OCI-LY1 (cell line): ENCODE results near the gene LAMA3.

Experiments used
- CTCF ChIP-seq: fragments of 200-600 bp; sonication (generic), shearing (Covaris generic); IDR thresholded peaks from 2 replicates; pipeline ENCODE4 v1.5.1; 2017; ENCODE audit warnings: mild to moderate bottlenecking, antibody characterized with exemption, low read length, moderate library complexity, mixed read lengths
- EZH2 ChIP-seq: fragments of 200-600 bp; sonication (generic), shearing (Covaris generic); IDR thresholded peaks from 2 replicates; pipeline ENCODE4 v1.8.0; 2017; ENCODE audit warnings: borderline replicate concordance, mixed run types, mild to moderate bottlenecking, antibody characterized with exemption, low read length, moderate library complexity, mixed read lengths

- no peak for TF ChIP-seq CTCF
- no peak for TF ChIP-seq EZH2
Observed at GRCh38 chr18:23703987-23704384, 14.7 kb downstream of the LAMA3 start.
